ENCODE data around the gene SHROOM3. TPM values are rescaled to one million over a fixed set of nuclear protein-coding genes. Genes with fewer than 3 reads are reported as not detected.
"Not testable (repeated sequence)": the region's sequence is repeated elsewhere in the genome, so short reads cannot be mapped to it uniquely, and the experiment has no call there.

SHROOM3 gene
- total RNA-seq, 1 experiment from 2014 or later: 10.0 TPM

DNA sequence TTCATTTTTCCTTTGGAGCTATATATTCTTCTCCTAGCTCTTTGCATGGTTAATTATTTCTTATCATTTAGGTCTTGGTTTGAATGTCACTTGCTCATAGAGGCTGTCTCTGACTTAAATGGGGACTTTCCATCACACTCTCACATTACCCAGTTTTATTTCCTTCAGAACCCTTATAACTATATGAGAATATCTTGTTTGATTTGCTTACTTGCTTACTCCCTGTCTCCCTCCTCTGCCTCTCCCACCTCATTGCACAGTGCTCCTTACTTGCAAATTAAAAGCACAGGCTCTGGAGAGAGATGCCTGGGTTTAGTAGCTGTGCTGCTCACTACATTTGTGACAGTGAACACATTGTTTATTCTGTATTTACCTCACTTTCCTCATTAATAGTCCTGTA, 288.3 kb downstream of the SHROOM3 start:
- DNase-seq (ENCODE audit: low read depth): peak; percentile 38

DNA sequence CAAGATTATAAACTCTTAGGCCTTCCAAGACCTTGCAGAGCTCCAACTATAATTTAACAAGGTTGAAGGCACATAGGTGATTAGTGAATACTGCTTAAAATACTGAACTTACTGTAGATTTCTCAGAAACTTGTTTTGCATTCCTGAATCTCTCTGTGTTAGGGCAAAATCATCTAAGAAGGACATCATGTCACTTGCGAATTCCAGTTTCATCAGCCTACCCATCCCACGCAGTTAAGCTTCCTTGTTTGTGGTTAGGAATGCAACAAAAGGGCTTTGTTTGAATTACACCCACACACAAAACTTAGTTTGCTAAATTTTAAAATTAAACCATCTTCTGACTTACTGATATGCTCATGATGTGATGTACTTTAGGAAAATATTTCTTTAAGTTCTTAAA, 288.9 kb downstream of the SHROOM3 start:
- peak; percentile 79 for DNase-seq (ENCODE audit: low read depth)

DNA sequence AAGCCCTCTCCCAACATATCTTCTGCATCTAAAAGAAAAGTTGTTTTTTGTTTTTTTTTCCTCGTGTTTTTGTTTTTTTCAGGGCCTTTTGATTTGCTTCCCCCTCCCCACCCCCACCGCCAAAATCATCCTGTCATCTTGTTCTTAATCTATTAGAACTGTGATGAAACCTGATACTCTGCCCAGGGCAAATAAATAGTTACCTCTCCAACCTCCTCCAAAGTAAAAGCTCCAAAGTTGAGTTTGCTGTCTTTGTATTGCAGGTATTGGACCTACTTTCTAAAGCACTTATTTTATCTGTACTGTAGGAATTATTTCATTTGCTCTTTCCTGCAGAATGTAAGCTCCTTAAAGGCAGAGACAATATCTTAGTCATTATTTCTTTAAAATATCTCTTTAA, 290.0 kb downstream of the SHROOM3 start:
- DNase-seq (ENCODE audit: low read depth): no peak

DNA sequence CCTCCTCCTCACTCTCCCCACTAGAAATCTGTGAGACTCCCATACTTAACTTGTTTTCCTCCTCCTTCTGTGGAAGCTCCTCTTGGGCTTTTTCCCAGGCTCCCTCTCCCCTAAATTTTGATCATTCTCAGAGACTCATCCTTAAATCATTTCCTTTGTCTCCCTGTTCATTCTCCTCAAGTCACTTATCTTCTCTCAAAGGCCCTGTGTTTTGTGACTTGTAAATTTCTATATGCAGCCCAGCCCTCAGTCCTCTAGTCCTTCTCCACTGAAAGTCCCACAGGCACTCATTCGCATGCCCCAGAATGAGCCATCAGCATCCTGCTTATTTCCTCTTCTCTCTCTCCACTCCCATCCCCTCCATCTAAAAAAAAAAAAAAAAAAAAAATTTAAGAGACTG, 291.1 kb downstream of the SHROOM3 start:
- DNase-seq (ENCODE audit: low read depth): no peak

DNA sequence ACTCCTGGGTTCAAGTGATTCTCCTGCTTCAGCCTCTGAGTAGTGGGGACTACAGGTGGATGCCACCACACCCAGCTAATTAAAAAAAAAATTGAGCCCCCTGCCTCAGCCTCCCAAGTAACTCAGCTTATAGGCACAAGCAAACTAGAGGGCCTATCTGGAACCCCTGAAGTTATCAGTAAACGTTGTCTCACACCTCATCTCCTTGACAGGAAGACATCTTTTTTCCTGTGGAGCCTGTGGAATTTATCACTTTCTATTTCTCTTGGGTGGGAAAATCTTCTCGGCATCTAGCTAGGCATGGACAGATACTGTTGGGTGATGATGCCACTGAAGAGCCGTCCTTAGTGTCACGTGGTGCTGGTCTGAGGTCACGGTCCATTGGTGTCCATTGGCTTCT, 291.6 kb downstream of the SHROOM3 start:
- no peak for DNase-seq (ENCODE audit: low read depth)

DNA sequence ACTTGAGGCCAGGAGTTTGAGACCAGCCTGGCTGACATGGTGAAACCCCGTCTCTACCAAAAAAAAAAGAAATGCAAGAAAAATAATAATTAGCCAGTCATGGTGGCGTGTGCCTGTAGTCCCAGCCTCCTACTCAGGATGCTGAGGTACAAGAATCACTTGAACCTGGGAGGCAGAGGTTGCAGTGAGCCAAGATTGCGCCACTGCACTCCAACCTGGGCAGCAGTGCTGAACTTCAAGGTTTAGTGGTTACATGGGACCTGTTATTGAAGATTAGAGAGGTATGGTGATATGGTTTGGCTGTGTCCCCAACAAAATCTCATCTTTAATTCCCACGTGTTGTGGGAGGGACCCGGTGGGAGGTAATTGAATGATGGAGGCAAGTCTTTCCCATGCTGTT, 292.9 kb downstream of the SHROOM3 start:
- not testable (repeated sequence) for DNase-seq (ENCODE audit: low read depth)

GRCh38 chr4:76729460-76729859, 294.4 kb downstream of the SHROOM3 start:
- DNase-seq (ENCODE audit: low read depth): no peak

DNA sequence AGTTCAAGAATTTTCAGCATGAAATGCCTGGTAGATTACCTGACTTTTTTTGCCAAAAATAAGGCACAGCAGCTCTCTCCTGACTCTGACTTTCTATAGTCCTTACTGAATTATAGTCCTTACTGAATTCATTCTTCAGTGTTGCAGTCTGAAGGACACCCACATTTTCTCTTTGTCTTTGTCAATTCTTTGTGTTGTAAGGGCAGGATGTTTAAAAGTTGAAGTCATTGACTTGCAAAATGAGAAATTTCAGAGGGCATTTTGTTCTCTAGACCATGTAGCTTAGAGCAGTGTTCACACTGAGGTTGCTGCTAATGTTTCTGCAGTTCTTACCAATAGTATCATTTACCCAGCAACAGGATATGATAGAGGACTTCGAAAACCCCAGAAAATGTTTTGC, 295.0 kb downstream of the SHROOM3 start:
- no peak for DNase-seq (ENCODE audit: low read depth)

- no peak for DNase-seq (ENCODE audit: low read depth)
Measured at GRCh38 chr4:76732246-76732645, 297.2 kb downstream of the SHROOM3 start.

DNA sequence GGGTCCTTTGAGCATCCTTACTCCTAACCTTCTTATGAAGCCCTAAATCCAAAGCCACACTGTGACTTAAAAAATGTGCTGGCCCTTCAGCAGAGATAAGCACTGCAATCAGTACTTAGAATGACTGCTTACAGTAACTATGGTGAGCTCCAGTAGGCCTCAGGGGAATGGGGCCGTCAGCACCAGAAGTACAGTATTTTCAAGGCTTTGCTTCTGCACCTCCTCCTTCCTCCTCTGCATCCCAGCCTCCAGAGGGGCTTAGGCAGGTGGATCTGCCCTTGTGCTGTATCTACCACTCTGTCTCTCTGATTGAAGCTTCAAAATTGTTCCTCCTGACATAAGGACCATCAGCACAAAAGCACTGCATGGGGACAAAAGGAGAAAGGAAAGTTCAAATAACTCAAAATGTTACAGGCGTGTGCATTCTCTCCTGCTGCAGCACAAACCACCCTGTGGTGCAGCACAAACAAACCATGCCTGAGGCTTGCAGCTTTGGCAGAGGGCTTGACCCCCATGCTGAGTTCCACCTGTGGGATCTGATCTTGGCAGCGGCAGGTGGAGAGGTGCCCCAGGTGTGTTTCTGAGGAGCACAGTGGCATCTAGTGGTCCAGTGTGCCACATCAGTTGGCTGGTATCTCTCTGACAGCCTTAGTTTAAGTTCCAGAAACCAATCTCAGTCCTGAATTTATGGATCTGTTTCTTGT, 298.2 kb downstream of the SHROOM3 start:
- no peak for DNase-seq (ENCODE audit: low read depth)

DNA sequence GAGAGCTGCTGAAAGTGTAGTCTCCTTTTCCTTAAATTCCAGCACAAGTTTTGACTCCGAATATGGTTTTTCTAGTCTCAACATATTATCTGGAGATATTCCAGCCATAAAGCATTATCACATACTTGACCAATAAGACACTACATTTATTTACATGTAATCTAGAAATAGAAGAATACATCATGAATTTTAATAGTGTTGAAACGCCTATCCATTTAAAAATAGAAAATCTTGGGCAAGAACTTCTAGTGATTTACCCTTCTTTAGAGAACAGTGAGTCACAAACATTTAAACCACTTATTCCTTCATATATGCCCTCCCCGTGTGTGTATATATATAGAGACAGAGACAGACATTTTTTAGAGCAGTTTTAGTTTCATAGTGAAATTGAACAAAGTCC, 301.4 kb downstream of the SHROOM3 start:
- peak; percentile 17 for DNase-seq (ENCODE audit: low read depth)

GRCh38 chr4:76737180-76737579, 302.2 kb downstream of the SHROOM3 start:
- no peak for DNase-seq (ENCODE audit: low read depth)

- no peak for DNase-seq (ENCODE audit: low read depth)
Measured at GRCh38 chr4:76737771-76738085, 302.7 kb downstream of the SHROOM3 start.

DNA sequence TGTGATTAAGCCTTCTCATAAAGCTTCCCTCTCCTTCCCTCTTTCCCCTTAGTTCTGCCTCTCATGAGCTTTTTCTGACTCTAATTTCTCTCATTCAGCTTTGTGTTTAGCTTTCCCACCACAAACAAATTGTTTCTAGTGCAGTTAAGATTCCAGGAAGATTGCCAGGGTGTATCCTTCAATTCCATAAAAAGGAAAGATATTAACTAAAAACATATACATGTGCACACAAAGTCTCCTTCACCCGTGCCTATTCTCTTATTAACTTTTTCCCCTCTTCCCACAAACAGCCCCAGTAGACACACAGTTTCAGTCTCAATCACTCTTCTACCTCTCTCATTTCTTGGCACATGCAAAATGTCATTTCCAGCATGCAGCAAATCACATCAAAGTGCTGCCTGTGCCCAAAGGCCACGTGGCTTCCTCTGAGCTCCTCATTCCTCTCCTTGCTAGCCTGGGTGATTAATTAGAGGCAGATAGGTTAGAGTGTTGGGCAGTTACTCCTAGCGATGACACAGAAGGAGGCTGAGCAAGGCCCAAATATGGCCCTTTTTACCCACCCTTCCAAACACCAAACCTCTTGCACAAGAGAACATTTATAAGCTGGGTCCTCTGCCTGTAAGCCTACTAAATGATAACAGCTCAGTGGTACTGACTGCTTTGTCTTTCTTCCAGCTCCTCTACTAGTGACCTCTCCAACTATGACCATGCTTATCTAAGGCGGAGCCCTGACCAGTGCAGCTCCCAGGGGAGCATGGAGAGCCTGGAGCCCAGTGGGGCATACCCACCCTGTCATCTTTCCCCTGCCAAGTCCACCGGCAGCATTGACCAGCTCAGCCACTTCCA, 303.3 kb downstream of the SHROOM3 start:
- peak; percentile 87 for DNase-seq (ENCODE audit: low read depth)

DNA sequence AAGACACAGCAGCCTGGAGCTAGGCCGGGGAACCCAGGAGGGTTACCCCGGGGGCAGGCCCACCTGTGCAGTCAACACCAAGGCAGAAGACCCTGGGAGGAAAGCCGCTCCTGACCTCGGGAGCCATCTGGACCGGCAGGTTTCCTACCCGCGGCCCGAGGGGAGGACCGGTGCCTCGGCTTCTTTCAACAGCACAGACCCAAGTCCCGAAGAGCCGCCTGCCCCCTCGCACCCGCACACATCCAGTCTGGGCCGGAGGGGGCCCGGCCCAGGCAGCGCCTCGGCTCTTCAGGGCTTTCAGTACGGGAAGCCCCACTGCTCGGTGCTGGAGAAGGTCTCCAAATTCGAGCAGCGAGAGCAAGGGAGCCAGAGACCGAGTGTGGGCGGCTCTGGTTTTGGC, 305.2 kb downstream of the SHROOM3 start:
- DNase-seq (ENCODE audit: low read depth): no peak

DNA sequence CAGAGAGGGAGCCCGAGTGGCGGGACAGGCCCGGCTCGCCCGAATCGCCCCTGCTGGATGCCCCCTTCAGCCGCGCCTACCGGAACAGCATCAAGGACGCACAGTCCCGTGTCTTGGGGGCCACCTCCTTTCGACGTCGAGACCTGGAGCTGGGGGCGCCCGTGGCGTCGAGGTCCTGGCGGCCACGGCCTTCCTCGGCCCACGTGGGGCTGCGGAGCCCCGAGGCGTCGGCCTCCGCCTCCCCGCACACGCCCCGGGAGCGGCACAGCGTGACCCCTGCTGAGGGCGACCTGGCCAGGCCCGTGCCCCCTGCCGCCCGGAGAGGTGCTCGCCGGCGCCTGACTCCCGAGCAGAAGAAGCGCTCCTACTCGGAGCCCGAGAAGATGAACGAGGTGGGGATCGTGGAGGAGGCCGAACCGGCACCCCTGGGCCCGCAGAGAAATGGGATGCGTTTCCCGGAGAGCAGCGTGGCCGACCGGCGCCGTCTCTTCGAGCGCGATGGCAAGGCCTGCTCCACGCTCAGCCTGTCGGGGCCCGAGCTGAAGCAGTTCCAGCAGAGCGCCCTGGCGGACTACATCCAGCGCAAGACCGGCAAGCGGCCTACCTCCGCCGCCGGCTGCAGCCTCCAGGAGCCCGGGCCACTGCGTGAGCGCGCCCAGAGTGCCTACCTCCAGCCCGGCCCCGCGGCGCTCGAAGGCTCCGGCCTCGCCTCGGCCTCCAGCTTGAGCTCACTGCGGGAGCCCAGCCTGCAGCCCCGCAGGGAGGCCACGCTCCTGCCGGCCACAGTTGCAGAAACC, 306.0 kb downstream of the SHROOM3 start:
- no peak for DNase-seq (ENCODE audit: low read depth)

DNA sequence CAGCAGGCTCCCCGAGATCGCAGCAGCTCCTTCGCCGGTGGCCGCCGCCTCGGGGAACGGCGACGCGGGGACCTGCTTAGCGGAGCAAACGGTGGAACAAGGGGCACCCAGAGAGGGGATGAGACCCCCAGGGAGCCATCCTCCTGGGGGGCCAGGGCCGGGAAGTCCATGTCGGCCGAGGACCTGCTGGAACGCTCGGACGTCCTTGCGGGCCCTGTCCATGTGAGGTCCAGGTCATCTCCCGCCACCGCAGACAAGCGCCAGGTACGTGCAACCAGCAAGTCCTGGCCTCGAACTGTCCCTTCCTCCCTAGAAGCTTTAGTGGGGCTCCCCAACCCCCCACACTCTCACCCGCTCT, 306.6 kb downstream of the SHROOM3 start:
- DNase-seq (ENCODE audit: low read depth): no peak

- DNase-seq (ENCODE audit: low read depth): peak; percentile 53
Measured at GRCh38 chr4:76744241-76744921, 309.4 kb downstream of the SHROOM3 start.

- peak; percentile 27 for DNase-seq (ENCODE audit: low read depth)
Measured at GRCh38 chr4:76745240-76745639, 310.2 kb downstream of the SHROOM3 start.

DNA sequence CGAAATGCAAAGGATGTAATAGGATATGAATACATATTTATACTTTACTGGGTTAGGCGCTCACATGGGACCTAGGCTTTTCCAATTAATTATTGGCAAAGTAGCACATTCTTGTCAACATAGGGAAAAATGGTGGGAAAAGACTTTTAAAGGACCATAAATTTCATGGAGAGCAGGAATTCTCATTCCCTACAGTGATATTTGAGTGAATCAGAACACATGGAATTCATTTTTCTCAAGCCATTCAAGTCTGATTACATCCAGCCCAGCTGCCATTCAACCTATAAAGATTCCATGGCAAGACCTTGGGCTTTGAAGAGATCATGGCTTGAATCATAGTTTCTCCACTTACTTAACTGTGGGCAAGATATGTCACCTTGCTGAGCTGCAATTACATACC, 312.5 kb downstream of the SHROOM3 start:
- DNase-seq (ENCODE audit: low read depth): peak; percentile 52

GRCh38 chr4:76748649-76749048, 313.6 kb downstream of the SHROOM3 start:
- peak; percentile 59 for DNase-seq (ENCODE audit: low read depth)

- no peak for DNase-seq (ENCODE audit: low read depth)
Measured at GRCh38 chr4:76749355-76749754, 314.3 kb downstream of the SHROOM3 start.

Measured in RPMI7951 (cell line).